NCI-H345 treated with DMSO at 0.1 percent for 48 hours (cell line): ENCODE results near the gene SARM1.

ENCODE experiments used
- DNase-seq: peaks from one replicate; lab custom pipeline; 2025; ENCODE audit not compliant: unreplicated experiment; lab: John Stamatoyannopoulos, UW

SARM1 gene

DNA sequence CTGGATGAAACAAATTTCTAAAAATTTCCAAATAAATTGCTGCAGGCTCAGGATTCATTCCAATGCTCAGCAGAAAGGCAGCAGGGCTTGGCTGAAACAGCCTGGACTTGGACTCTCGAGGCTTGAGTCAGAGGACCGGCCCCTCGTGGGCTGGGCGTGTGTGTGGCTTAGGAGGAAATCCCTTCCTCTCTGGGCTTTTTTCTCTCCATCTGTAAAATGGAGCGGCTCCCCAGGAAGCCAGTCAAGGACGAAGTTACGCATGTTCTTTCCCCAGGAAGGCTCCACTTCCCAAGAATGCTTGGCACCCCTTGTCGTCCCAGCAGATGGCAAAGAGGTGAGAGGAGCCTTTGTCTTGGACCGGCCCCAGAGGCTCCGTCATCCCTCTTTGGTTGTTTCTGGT is 21.0 kb downstream of the SARM1 start:
- no peak for DNase-seq

DNA sequence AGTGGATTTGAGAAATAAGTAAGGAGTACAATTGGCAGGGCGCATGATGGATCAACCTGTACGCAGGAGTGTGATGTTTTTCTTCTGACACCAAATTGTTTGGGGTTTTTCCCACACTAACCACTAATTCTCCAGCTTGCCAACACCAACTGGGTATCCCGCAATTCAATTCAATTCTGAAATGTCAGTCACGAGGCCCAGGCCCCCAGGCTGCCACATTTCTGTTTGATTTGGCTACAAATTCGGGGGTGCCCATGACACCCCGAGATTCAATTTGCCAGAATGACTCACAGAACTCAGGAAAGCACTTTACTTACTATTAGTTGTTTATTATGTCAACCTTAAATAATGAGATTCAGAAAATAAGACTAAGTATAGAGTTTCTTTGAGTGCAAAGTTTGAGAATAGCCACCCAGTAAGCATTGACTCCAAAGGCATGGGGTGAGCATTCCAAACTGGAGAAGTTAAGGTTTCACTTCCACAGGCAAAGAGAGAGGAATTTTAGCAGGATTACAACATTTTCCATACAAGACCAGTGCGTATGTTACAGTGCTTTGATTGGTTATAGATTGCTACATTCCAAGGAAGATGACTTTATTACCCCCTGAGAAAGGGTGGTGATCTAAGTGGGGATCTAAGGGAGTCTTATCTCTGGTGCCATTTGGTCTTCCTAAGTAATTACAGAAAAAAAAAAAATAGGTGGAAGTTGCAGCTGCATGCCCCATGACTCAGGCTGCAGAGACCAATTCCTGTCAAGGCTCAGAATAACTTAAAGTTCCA is 23.0 kb downstream of the SARM1 start:
- DNase-seq = no peak

DNA sequence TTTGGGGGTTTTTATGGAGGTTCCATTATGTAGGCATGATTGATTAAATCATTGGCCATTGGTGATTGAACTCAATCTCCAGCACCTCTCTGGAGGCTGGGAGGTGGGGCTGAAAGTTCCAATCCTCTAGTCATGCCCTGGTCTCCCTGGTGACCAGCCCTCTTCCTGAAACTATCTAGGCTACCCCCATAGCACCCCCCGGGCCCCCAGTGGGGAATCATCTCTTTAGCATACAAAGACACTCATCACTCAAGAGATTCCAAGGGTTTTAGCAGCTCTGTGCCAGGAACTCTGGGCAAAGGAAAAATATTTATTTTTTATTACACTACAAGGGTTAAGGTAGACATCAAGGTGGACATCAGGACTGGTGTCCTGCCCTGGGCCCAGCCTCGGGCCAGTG is 23.9 kb downstream of the SARM1 start:
- no peak for DNase-seq

DNA sequence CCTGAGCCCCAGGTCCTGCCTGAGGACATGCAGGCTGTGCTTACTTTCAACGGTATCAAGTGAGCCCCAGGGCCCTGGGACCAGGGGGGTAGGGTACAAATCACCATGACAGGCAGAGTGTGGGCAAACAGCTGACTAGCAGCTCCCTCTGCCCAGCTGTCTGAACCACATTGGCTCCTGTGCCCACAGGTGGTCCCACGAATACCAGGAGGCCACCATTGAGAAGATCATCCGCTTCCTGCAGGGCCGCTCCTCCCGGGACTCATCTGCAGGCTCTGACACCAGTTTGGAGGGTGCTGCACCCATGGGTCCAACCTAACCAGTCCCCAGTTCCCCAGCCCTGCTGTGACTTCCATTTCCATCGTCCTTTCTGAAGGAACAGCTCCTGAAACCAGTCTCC is 24.5 kb downstream of the SARM1 start:
- no peak for DNase-seq

DNA sequence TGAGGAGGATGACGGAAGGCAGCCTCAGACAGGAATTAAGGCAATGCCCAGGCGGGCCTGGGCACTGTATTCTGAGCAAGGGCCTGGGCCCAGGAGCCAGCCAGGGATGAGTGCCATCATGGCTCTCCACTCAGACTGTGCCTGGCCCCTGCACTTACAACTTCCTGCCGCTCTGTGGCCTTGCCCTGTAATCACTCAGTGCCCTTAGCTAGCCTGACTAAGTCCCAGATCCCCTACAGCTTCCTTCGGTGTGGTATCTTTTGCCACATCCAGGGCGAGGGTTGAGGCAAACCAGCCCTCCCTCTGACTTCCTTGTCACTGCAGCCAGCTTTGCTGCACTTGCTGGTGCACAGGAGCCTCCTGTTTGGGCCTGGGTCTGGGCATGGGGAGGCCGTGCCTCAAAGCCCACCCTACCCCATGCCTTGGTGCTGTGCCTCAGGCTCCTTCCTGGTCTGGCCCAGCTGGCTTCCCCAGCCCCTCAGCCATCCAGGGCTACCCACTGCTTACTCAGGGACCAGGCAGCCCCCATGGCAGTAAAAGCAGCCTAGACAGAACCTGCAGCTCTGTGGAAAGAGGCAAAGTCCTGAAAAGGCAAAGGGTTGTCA is 25.2 kb downstream of the SARM1 start:
- DNase-seq = no peak

DNA sequence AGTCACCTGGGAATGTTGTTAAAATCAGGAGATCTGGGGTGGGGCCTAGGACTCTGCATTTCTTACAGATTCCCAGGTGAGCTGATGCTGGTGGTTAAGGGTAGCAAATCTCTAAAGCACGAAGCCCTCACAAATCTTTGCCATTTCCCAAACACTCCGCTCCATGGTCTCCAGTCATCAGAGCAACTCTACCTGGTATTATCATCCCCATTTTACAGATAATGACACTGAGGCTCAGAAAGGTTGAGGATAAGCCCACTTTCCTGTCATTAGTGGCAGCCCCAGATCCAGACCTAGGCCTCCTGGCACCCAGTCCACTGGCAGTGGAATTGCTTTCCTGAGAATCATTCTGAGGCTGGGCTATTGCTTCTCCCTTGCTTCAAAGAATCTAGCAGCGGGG is 25.8 kb downstream of the SARM1 start:
- no peak for DNase-seq

DNA sequence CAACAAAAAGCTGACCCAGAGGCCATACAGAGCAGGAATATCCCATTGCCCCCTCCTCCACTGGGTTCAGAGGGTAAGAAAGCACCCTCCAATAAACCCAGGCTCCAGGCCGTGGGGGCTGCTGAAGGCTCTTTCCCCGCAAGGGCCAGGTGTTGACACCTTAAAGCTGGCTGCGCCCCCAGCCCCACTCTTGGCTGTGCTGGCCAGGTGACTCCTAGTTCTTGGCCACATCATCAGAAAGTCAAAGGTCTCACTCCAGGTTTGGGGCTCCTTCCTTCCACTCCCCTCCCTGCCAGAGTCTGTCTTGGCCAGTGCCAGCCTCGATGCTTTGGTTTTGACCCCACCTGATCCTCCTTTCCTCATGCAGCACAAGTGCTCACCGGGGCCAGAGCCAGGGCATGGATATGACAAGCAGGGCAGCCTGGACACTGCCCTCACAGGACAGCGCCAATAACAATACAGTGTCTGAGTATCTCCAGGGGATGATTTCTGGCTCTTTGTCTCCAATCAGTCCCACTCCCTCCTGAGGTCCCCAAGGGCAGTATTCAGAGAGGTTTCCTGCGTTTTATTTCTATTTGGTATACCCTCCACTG is 26.3 kb downstream of the SARM1 start:
- DNase-seq = no peak

DNA sequence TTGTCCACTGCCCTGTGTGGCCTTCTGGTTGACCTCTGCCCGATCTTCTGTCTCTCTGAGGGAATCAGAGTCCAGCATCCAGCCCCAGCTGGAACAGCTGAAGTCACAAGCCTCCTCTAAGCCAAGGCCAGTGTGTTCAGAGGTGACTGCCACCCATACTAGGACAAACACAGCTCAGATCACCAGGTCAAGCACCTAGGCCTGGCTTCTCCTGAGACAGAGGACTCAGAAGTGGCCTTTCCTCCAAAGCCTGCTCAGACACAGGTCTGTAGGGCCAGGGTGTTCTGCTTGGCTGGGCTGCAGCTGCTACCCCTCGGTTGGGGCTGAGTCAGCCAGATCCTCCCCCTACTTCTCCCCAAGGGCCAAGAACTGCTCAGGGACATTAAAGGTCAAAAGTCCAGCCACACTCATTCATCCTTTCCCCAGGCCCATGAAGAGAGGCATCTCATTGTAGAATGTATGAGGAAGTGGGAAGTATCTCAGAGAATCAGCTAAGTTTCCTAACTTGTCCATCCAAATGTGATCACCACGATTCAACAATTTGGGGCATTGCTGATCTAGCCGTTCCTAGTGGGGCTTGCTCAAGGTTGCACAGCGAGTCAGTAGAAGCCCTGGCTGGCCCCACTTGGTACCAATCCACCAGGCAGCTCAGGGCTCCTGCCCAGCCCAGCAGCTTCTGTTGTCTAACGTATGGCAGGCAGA is 26.9 kb downstream of the SARM1 start:
- DNase-seq = no peak

DNA sequence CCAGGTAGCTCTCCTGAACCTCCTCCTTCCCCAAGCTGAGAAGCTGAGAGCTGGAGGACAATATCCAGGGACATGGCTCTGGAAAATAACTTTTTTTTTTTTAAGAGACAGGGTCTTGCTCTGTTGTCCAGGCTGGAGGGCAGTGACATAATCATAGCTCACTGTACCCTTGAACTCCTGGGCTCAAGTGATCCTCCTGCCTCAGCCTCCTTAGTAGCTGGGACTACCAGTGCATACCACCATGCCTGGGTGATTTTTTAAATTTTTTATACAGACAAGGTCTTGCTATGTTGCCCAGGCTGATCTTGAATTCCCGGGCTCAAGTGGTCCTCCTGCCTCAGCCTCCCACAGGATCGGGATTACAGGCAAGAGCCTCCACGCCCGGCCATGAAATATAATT is 28.3 kb downstream of the SARM1 start:
- no peak for DNase-seq

DNA sequence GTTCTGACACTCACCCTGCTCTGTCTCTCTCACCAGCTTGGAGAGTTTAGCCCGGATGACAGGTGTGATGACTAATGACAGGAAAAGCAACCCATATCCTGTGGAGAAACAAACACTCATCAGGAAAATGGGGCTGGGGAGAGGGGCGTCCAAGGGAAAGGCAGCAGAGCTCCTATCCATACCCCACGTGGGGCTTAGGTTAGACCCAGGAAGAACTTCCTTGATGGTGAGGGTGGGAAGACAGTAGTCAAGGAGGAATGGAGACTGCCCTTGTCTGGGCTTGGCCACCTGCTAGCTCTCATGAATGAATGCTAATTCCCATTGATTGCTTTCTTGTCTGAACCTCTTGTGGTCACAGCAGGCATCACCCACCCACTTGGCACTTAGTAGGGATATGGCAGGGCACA is 30.7 kb downstream of the SARM1 start:
- DNase-seq = no peak

DNA sequence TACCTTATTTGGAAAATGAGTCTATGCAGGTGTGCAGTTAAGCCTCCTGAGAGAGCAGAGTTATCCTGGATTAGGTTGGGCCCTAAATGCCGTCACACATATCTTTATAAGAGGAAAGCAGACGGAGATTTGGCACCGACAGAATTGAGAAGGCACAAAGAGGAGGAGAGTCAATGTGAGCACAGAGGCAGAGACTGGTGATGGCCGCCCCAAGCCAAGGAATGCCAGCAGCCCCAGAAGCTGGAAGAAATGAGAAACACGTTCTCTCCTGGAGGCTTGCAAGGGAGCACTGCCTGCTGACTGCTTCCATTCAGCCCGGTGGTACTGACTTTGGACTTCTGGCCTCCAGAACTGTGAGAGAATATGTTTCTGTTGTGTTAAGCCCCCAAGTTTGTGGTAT is 31.4 kb downstream of the SARM1 start:
- no peak for DNase-seq

DNA sequence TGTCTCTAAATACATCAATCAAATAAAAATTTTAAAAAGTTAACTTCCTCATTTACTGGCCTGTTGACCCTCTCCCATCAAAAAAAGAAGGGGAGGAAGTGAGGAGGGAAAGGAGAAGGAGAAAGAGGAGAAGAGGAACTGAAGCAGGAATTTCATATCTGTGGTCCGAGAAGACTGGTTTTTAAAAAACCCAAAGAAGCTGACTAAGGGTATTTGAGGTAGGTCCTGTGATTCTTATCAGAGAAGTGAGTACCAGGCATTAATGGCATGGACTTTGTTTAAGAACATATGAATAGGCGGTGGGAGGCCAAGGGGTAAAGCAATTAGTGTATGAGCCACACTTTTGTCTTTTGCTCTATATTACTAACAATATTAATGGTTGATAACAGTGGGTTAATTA is 32.5 kb downstream of the SARM1 start:
- DNase-seq = no peak

DNA sequence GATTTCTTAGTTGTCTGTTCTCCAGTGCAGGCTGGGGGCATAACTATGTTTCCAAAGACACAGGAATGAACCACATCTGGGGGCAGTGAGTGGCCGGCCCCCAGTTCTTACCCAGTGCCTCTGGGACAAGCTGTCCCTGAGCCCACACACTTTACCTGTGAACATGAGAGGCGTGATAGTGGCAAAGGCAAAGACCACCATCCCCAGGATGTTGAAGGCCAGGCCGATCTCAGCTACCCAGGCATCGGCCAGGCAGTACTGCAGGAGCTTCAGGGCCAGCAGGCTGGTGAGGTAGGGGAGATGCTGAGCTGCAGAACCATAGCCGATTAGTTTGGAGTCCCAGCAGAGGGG is 32.9 kb downstream of the SARM1 start:
- no peak for DNase-seq

DNA sequence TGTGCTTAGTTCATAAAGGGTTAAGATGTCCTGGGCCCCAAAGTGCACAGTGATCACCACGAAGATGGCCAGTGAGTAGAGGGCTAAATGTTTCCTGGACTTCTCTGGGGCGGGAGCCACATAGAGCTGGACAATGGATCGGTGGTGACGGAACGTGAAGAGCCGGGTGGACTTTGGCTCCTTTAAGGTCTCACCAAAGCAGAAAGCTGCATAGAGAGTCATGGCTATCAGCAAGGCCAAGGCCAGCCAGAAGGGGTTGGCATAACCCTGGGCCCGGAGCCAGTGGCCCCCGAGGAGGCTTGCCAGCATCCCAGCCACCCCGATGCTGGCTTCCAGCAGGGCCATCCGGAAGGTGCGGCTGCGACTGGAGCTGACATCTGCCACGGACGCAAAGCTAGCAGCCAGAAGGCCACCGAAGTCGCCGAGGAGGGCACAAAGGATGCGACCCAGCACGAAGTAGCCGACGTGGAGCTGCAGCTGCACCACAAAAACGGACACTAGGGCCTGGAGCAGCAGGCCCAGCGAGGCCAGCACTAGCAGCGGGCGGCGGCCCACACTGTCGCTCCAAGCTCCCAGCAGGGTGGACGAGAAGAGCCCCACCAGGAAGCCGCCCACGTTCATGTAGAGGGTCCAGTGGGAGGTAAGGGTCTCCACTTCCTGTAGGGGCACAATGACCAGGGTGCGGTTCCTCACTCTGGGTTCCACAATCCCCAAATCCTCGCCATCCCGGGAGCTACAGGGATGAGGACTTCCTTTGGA is 33.5 kb downstream of the SARM1 start:
- no peak for DNase-seq

DNA sequence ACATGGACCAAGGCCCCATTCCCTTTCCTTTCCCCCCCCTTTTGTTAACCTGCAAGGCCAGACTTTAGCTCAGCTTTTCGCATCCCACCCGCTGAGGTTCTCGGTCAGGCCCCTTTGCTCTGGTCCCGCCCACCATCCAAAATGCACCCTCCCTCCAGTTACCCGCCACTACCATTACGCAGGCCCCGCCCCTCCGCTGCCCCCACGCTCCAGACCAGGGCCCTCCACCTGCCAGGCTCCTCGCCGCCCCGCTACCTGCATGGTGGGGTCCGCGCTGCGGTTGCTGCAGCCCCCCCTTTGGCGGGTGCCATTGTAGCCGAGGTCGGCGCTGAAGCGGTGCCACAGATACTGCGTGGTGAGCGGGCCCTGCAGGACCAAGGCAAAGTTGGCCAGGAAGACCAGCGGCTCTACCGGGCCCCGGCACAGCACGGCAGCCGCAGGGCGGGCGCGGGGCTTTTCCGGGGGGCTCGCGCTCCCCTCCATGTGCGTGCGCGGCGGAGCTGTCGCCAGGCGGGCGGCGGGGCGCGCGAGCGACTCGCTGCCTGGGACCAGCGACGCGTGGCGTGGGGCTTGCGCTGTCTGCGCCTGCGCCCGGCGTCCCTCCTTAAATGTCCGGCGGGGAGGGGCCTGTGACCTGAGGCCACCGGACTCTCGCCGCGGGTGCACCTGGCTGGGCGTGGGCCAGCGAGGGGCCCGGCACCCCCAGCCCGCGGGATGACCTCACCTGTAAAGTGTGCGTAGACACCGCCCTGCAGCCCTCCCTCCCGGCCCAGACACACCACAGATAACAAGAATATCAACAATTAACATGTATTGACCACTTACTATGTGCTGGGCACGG is 34.4 kb downstream of the SARM1 start, which contains the start of gene SLC46A1:
Gene SLC46A1, minus strand, starts transcription at position 581 of the 841 bp plus-strand sequence. Its CDS starts 98 bp downstream, at position 483.
- DNase-seq = peak; percentile 74

DNA sequence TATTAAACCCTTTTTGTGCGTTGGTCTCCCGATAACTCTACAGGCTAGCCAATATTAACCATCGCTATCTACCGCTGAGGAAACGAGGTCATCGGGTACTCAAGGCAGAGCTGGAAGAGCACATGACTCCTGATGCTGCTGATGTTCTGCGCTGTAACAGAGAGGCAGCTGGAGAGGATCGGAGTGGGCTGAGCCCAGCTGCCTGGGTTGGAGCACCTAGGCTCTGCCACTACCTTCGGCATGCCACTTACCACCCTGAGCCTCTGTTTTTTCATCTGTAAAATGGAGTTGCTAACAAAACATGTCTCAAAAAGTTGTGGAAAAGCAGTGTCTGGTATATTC is 35.0 kb downstream of the SARM1 start:
- DNase-seq = peak; percentile 39

DNA sequence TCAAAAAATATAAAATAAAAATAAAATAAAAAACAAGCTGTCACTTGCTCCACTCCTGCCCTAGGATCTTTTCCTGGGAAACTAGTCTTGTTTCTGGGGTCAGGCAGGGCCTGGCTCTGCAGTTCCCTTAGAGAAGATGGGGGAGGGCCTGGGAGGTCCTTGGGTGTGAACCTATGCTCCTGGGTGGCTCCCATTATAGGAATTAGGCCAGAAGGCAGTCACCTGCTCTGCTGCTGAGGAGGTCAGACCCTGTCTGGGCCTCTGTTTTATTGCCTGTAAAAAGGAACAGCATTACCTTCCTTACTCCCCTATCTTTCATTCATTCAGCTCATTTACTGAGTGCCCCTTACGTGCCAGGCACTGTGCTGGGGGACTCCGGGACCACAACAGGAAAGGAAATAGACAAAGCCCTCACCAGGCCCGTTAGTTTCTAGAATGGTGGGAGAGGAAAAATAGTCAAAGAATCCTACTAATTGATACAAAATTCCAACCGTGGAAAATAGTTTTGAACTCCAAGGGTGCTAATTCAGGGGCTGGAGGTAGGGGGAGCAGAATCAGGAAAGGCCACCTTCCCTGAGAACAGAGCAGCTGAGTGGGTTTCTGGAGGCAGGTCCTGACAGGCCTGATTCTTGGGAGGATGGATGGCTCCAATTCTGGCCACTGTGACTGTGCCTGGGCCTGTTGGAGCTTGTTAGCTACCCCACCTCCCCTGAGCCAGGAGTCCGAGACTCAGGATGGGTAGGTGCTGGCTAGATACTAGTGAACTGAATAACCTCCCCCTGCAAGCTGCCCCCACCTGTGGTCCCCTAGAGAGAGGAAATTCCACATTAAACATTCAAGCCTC is 35.9 kb downstream of the SARM1 start:
- peak; percentile 58 for DNase-seq

DNA sequence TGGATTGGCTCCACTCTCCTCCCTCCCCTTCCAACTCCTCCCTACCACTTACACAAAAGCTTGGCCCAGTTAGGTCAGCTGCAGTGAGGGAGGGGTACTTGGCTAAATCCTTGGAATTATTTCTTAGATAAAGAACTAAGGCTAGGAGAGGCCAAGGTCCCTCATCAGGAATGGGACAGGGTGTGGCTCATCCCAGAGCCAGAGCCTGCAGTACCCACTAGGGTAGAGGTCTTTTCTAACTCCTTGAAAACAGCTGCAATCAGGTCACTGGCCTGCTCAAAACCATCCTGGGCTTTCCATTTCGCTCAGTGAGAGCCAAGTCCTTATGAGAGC is 36.4 kb downstream of the SARM1 start:
- DNase-seq = no peak

DNA sequence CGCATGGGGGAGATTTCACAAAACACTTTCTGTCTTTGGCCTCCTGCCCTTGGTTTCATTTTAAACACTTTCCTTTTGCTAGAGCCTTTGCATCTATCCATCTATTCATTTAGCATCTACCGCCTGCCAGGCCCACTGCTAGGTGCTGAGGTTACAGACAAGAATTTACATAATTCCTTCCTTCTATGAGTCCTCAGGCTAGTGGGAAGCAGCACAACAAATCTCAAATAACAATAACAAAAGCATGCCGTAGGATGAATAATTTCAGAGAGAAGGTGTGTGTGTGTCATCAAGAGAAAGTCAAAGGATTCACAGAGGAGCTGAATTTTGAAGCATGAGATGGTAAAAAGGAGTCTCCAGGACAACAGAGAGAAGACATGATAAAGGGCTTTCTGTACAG is 40.6 kb downstream of the SARM1 start:
- DNase-seq = no peak

DNA sequence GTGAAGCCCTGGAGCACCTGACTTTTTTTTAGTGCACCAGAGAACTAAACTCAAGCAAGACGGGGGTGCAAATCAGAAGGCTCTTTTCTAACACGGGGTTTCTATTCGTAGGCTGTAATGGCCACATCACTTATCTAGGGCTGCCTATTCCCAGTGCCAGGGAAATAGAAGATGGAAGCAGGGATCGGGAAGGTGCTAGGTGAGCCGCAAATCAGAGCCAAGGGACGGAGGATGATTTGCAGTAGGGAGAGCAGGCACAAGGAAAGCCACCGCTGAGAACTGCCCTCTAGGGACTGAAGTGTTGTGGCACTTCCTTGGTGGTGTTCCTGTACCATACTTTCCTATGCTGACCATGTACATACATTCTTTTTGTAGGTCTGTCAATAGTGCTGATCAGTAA is 42.3 kb downstream of the SARM1 start:
- DNase-seq = no peak
